Right renal pelvis (tissue), 4 donors: ENCODE measurements around the gene FNDC7. TPM values are rescaled to one million over a fixed set of nuclear protein-coding genes. Genes with fewer than 3 reads are reported as not detected.
A peak's percentile ranks its signal among the peaks of the same experiment; 100 is the strongest.
"Not testable (repeated sequence)": the region's sequence is repeated elsewhere in the genome, so short reads cannot be mapped to it uniquely, and the experiment has no call there.

Source experiments
- DNase-seq, 4 donors: peaks; one replicate each; pipeline ENCODE4 v3.0.0-alpha.2; 2013; ENCODE audit warnings: low read depth in 4 of 4, low spot score in 3 of 4, missing footprints in 1 of 4
- polyA plus RNA-seq, 4 donors: library from polyadenylated mRNA; unstranded; fragments of 120-200 nt; gene quantifications; one replicate each; pipeline ENCODE4 v1.2.1, GENCODE V29; 2013; ENCODE audit not compliant: insufficient read length in 4 of 4

FNDC7 gene
- under 1 TPM in 1 of 4 donors, not detected in 3; 0.06 TPM for polyA plus RNA-seq

- DNase-seq = no peak
Observed at GRCh38 chr1:108712606-108713150, at the start of gene FNDC7. Gene FNDC7 (plus strand): TSS chr1:108712908. CDS start chr1:108712934, 26 bp downstream.

GRCh38 chr1:108663074-108663473 lies 49.6 kb upstream of the FNDC7 start:
- no peak for DNase-seq

GRCh38 chr1:108664481-108664880 lies 48.2 kb upstream of the FNDC7 start:
- DNase-seq = no peak

- no peak for DNase-seq
Observed at GRCh38 chr1:108665067-108665466, 47.6 kb upstream of the FNDC7 start.

GRCh38 chr1:108665771-108666170 lies 46.9 kb upstream of the FNDC7 start:
- DNase-seq = no peak

- not testable (repeated sequence) for DNase-seq
Observed at GRCh38 chr1:108667422-108667821, 45.3 kb upstream of the FNDC7 start.

GRCh38 chr1:108668777-108669176 lies 43.9 kb upstream of the FNDC7 start:
- no peak for DNase-seq

- DNase-seq = no peak
Observed at GRCh38 chr1:108669679-108670078, 43.0 kb upstream of the FNDC7 start.

- no peak for DNase-seq
Observed at GRCh38 chr1:108670131-108670773, 42.5 kb upstream of the FNDC7 start.

- DNase-seq = no peak
Observed at GRCh38 chr1:108671143-108671542, 41.6 kb upstream of the FNDC7 start.

- no peak for DNase-seq
Observed at GRCh38 chr1:108678706-108679105, 34.0 kb upstream of the FNDC7 start.

GRCh38 chr1:108679586-108680213 lies 33.0 kb upstream of the FNDC7 start:
- no peak for DNase-seq

- not testable (repeated sequence) for DNase-seq
Observed at GRCh38 chr1:108681701-108682100, 31.0 kb upstream of the FNDC7 start.

GRCh38 chr1:108685529-108685928 lies 27.2 kb upstream of the FNDC7 start:
- DNase-seq = no peak

- DNase-seq = no peak
Observed at GRCh38 chr1:108686614-108687313, 25.9 kb upstream of the FNDC7 start.

GRCh38 chr1:108691128-108691941 lies 21.4 kb upstream of the FNDC7 start:
- peak in 1 of 4 donors; percentile 39 for DNase-seq

GRCh38 chr1:108691942-108692723 lies 20.6 kb upstream of the FNDC7 start, which contains the start of gene PRPF38B:
Gene PRPF38B (plus strand): TSS chr1:108692310. CDS start chr1:108692592, 282 bp downstream.
- DNase-seq = peak; percentile 88 to 92 (median 90)

GRCh38 chr1:108692724-108693655 lies 19.7 kb upstream of the FNDC7 start:
- DNase-seq = peak; percentile 53 to 72 (median 60)
